ENCODE data around the gene PTGIR.

Gene PTGIR

GRCh38 chr19:46624958-46625661 is at the start of gene PTGIR:
Gene PTGIR, minus strand, starts transcription at chr19:46625089. Its CDS starts 864 bp downstream, at chr19:46624225.
- Histone ChIP-seq H3K36me3 (ENCODE audit: control insufficient read depth in 2 of 2, insufficient read depth in 2 of 2, low read length in 2 of 2) (no peaks in the 10 kb centered on the region), H3K9me3 (ENCODE audit: control insufficient read depth in 2 of 2, low read length in 2 of 2) (no peaks in the 10 kb centered on the region), H3K27me3 (ENCODE audit: control insufficient read depth in 2 of 2, insufficient read depth in 2 of 2, low read length in 2 of 2) (peaks cover 0 to 3% of the 10 kb centered on the region in 2 donors), H3K4me3 (ENCODE audit: low read length in 2 of 2) (peak within 1 kb of the TSS in 1 of 2 donors; percentile 35), H3K27ac (ENCODE audit: low read depth in 2 of 2, low read length in 2 of 2) (peak within 1 kb of the TSS; percentile 59 to 65), H3K9ac (ENCODE audit: low read depth in 1 of 2, low read length in 2 of 2) (no peak within 1 kb of the TSS), H3K4me1 (ENCODE audit: control insufficient read depth in 2 of 2, insufficient read depth in 2 of 2, low read length in 2 of 2) (peaks cover 2 to 7% of the 10 kb centered on the region in 2 donors)

GRCh38 chr19:46670813-46671212 is 45.9 kb upstream of the PTGIR start:
- Histone ChIP-seq H3K27me3 (ENCODE audit: control insufficient read depth in 2 of 2, insufficient read depth in 2 of 2, low read length in 2 of 2) (no peaks in the 10 kb centered on the region), H3K4me1 (ENCODE audit: control insufficient read depth in 2 of 2, insufficient read depth in 2 of 2, low read length in 2 of 2) (no peaks in the 10 kb centered on the region), H3K9me3 (ENCODE audit: control insufficient read depth in 2 of 2, low read length in 2 of 2) (no peaks in the 10 kb centered on the region), H3K27ac (ENCODE audit: low read depth in 2 of 2, low read length in 2 of 2) (no peak overlapping the region), H3K36me3 (ENCODE audit: control insufficient read depth in 2 of 2, insufficient read depth in 2 of 2, low read length in 2 of 2) (peaks cover 15 to 24% of the 10 kb centered on the region in 2 donors), H3K9ac (ENCODE audit: low read depth in 1 of 2, low read length in 2 of 2) (no peak overlapping the region), H3K4me3 (ENCODE audit: low read length in 2 of 2) (no peak overlapping the region)

DNA sequence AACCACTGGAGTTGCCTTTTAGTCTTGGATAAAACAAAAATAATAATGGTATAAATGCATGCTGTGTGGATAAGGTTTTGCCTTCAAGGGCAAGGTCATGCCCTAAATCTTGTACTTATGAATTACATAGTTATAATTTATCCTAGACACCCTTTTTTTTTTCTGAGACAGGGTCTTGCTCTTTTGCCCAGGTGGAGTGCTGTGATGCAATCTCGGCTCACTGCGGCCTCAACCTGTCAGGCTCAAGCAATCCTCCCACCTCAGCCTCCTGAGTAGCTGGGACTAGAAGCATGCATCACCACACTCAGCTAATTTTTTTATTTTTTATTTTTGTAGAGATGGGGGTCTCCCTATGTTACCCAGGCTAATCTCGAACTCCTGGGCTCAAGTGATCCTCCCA is 43.8 kb upstream of the PTGIR start:
- no peak overlapping the region for H3K9ac ChIP-seq (ENCODE audit: low read depth in 1 of 2, low read length in 2 of 2)
- no peaks in the 10 kb centered on the region for H3K9me3 ChIP-seq (ENCODE audit: control insufficient read depth in 2 of 2, low read length in 2 of 2)
- no peaks in the 10 kb centered on the region for H3K4me1 ChIP-seq (ENCODE audit: control insufficient read depth in 2 of 2, insufficient read depth in 2 of 2, low read length in 2 of 2)
- no peak overlapping the region for H3K27ac ChIP-seq (ENCODE audit: low read depth in 2 of 2, low read length in 2 of 2)
- no peak overlapping the region for H3K4me3 ChIP-seq (ENCODE audit: low read length in 2 of 2)
- no peaks in the 10 kb centered on the region for H3K27me3 ChIP-seq (ENCODE audit: control insufficient read depth in 2 of 2, insufficient read depth in 2 of 2, low read length in 2 of 2)
- H3K36me3 ChIP-seq (ENCODE audit: control insufficient read depth in 2 of 2, insufficient read depth in 2 of 2, low read length in 2 of 2) = peaks cover 0 to 7% of the 10 kb centered on the region in 2 donors

GRCh38 chr19:46665072-46665471 is 40.2 kb upstream of the PTGIR start:
- Histone ChIP-seq H3K36me3 (ENCODE audit: control insufficient read depth in 2 of 2, insufficient read depth in 2 of 2, low read length in 2 of 2) (no peaks in the 10 kb centered on the region), H3K27me3 (ENCODE audit: control insufficient read depth in 2 of 2, insufficient read depth in 2 of 2, low read length in 2 of 2) (peaks cover 3 to 4% of the 10 kb centered on the region in 2 donors), H3K27ac (ENCODE audit: low read depth in 2 of 2, low read length in 2 of 2) (no peak overlapping the region), H3K4me1 (ENCODE audit: control insufficient read depth in 2 of 2, insufficient read depth in 2 of 2, low read length in 2 of 2) (peaks cover 5 to 10% of the 10 kb centered on the region in 2 donors), H3K9me3 (ENCODE audit: control insufficient read depth in 2 of 2, low read length in 2 of 2) (no peaks in the 10 kb centered on the region), H3K4me3 (ENCODE audit: low read length in 2 of 2) (no peak overlapping the region), H3K9ac (ENCODE audit: low read depth in 1 of 2, low read length in 2 of 2) (no peak overlapping the region)

GRCh38 chr19:46661735-46662592 is 37.1 kb upstream of the PTGIR start:
- Histone ChIP-seq H3K9ac (ENCODE audit: low read depth in 1 of 2, low read length in 2 of 2) (peak overlapping the region; percentile 28 to 49), H3K9me3 (ENCODE audit: control insufficient read depth in 2 of 2, low read length in 2 of 2) (no peaks in the 10 kb centered on the region), H3K4me1 (ENCODE audit: control insufficient read depth in 2 of 2, insufficient read depth in 2 of 2, low read length in 2 of 2) (peaks cover 10 to 12% of the 10 kb centered on the region in 2 donors), H3K27ac (ENCODE audit: low read depth in 2 of 2, low read length in 2 of 2) (peak overlapping the region; percentile 49 to 64), H3K36me3 (ENCODE audit: control insufficient read depth in 2 of 2, insufficient read depth in 2 of 2, low read length in 2 of 2) (no peaks in the 10 kb centered on the region), H3K4me3 (ENCODE audit: low read length in 2 of 2) (peak overlapping the region; percentile 58 to 69), H3K27me3 (ENCODE audit: control insufficient read depth in 2 of 2, insufficient read depth in 2 of 2, low read length in 2 of 2) (peaks cover 17 to 18% of the 10 kb centered on the region in 2 donors)

GRCh38 chr19:46661020-46661731 is 36.3 kb upstream of the PTGIR start, which contains the start of gene DACT3:
Gene DACT3, minus strand, starts transcription at chr19:46661182. Its CDS starts 118 bp downstream, at chr19:46661064.
- Histone ChIP-seq H3K27me3 (ENCODE audit: control insufficient read depth in 2 of 2, insufficient read depth in 2 of 2, low read length in 2 of 2) (peaks cover 17 to 18% of the 10 kb centered on the region in 2 donors), H3K9ac (ENCODE audit: low read depth in 1 of 2, low read length in 2 of 2) (peak within 1 kb of the TSS; percentile 49 to 54), H3K9me3 (ENCODE audit: control insufficient read depth in 2 of 2, low read length in 2 of 2) (no peaks in the 10 kb centered on the region), H3K4me3 (ENCODE audit: low read length in 2 of 2) (peak within 1 kb of the TSS; percentile 62 to 72), H3K27ac (ENCODE audit: low read depth in 2 of 2, low read length in 2 of 2) (peak within 1 kb of the TSS; percentile 49 to 67), H3K36me3 (ENCODE audit: control insufficient read depth in 2 of 2, insufficient read depth in 2 of 2, low read length in 2 of 2) (no peaks in the 10 kb centered on the region), H3K4me1 (ENCODE audit: control insufficient read depth in 2 of 2, insufficient read depth in 2 of 2, low read length in 2 of 2) (peaks cover 10 to 12% of the 10 kb centered on the region in 2 donors)

GRCh38 chr19:46660551-46661019 is 35.7 kb upstream of the PTGIR start:
- peak overlapping the region; percentile 42 to 67 for H3K27ac ChIP-seq (ENCODE audit: low read depth in 2 of 2, low read length in 2 of 2)
- H3K36me3 ChIP-seq (ENCODE audit: control insufficient read depth in 2 of 2, insufficient read depth in 2 of 2, low read length in 2 of 2) = no peaks in the 10 kb centered on the region
- H3K9me3 ChIP-seq (ENCODE audit: control insufficient read depth in 2 of 2, low read length in 2 of 2) = no peaks in the 10 kb centered on the region
- H3K27me3 ChIP-seq (ENCODE audit: control insufficient read depth in 2 of 2, insufficient read depth in 2 of 2, low read length in 2 of 2) = peaks cover 17 to 18% of the 10 kb centered on the region in 2 donors
- peaks cover 10 to 12% of the 10 kb centered on the region in 2 donors for H3K4me1 ChIP-seq (ENCODE audit: control insufficient read depth in 2 of 2, insufficient read depth in 2 of 2, low read length in 2 of 2)
- peak overlapping the region; percentile 62 to 72 for H3K4me3 ChIP-seq (ENCODE audit: low read length in 2 of 2)
- H3K9ac ChIP-seq (ENCODE audit: low read depth in 1 of 2, low read length in 2 of 2) = peak overlapping the region; percentile 41 to 54

DNA sequence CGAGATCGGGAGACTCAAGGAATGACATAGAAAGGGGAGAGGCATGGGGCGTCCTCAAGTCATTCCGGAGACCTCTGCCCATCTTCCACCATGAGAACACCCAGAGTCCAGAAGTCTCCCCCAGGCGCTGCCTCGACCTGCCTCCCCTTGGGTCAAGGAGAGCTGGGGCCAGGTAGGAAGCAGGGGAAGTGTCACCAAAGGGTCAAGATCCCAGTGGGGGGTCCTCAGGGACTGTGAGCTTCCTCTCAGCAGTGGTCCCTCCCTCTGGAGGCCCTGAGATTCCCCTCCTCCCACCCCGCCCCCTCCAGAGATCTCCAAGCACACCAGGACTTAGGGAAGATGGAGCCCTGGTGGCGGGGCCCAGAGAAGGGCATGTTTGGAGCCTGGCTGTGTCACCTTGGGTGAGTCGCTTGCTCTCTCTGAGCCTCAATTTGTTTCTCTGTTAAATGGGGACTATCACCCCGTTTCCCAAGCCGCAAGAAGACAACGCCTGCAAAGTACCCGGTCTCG is 35.2 kb upstream of the PTGIR start:
- Histone ChIP-seq H3K4me3 (ENCODE audit: low read length in 2 of 2) (peak overlapping the region; percentile 62 to 72), H3K27ac (ENCODE audit: low read depth in 2 of 2, low read length in 2 of 2) (peak overlapping the region; percentile 14 to 67), H3K9ac (ENCODE audit: low read depth in 1 of 2, low read length in 2 of 2) (peak overlapping the region; percentile 47 to 54), H3K4me1 (ENCODE audit: control insufficient read depth in 2 of 2, insufficient read depth in 2 of 2, low read length in 2 of 2) (peaks cover 10 to 12% of the 10 kb centered on the region in 2 donors), H3K36me3 (ENCODE audit: control insufficient read depth in 2 of 2, insufficient read depth in 2 of 2, low read length in 2 of 2) (no peaks in the 10 kb centered on the region), H3K27me3 (ENCODE audit: control insufficient read depth in 2 of 2, insufficient read depth in 2 of 2, low read length in 2 of 2) (peaks cover 17 to 18% of the 10 kb centered on the region in 2 donors), H3K9me3 (ENCODE audit: control insufficient read depth in 2 of 2, low read length in 2 of 2) (no peaks in the 10 kb centered on the region)

DNA sequence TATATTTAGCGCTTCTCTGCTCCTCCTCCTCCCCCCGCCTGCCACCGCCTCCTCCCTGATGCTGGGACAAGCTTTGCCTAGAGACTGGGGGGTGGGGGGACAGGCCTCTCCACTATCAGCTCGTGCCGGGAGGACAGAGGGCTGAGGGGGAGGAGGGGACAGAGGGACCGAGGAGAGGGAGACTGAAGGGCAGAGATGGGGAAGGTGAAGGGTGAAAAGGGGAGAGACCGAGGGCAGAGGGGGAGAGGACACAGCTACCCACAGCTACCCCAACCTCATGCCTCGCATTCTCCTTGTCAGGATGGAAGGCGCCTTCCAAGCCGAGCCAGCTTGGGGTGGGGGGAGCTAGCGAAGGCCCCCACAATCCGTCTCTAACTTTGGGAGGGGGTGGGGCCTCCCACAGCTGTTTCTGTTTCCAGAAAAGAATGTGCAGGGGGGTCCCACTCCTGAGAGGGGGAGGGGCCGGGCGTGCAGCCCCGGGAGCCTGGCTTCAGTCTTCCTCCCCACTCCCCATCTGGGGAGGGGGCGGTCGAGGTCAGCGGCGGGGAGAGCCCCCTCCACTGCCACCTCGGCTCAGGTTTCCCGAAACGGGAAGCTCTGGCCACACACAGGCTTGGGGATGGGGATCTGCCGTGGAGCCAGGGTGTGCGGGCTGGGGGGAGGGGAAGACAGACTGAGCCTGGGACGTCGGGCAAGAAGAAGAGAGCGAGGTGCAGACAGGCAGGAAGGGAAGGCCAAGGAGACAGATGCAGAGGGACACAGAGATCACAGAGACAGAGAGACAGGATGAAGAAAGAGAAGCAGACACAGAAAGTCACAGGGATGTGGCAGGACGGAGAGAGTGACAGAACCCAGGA is 34.5 kb upstream of the PTGIR start:
- Histone ChIP-seq H3K27ac (ENCODE audit: low read depth in 2 of 2, low read length in 2 of 2) (peak overlapping the region in 1 of 2 donors; percentile 67), H3K4me3 (ENCODE audit: low read length in 2 of 2) (peak overlapping the region; percentile 62 to 72), H3K27me3 (ENCODE audit: control insufficient read depth in 2 of 2, insufficient read depth in 2 of 2, low read length in 2 of 2) (peaks cover 19 to 20% of the 10 kb centered on the region in 2 donors)

More for the DNA sequence above, 34.5 kb upstream of the PTGIR start:
- peaks cover 10 to 12% of the 10 kb centered on the region in 2 donors for H3K4me1 ChIP-seq (ENCODE audit: control insufficient read depth in 2 of 2, insufficient read depth in 2 of 2, low read length in 2 of 2)
- H3K9me3 ChIP-seq (ENCODE audit: control insufficient read depth in 2 of 2, low read length in 2 of 2) = no peaks in the 10 kb centered on the region
- H3K36me3 ChIP-seq (ENCODE audit: control insufficient read depth in 2 of 2, insufficient read depth in 2 of 2, low read length in 2 of 2) = no peaks in the 10 kb centered on the region
- H3K9ac ChIP-seq (ENCODE audit: low read depth in 1 of 2, low read length in 2 of 2) = peak overlapping the region; percentile 44 to 47
